ENCODE results near the gene ENKUR.

Gene ENKUR

DNA sequence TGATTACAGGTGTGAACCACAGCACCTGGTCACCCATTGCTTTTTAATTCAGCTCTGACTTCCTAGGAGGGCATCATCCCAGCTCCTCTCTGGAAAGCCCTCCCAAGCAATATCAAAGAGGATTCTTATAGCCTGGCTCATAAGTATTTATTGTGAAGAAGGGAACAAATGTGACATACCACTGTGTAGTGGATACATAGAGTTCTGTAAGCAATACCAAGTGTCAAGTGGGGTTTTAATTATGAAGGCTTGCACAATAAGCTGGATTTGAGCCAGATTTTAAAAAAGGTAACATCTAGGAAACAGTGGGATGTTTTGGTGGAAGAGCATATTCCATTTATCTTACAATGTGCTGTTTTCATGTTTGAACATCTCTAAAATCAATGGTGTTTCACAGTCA is 44.6 kb downstream of the ENKUR start:
- TF ChIP-seq, protein P1, sequence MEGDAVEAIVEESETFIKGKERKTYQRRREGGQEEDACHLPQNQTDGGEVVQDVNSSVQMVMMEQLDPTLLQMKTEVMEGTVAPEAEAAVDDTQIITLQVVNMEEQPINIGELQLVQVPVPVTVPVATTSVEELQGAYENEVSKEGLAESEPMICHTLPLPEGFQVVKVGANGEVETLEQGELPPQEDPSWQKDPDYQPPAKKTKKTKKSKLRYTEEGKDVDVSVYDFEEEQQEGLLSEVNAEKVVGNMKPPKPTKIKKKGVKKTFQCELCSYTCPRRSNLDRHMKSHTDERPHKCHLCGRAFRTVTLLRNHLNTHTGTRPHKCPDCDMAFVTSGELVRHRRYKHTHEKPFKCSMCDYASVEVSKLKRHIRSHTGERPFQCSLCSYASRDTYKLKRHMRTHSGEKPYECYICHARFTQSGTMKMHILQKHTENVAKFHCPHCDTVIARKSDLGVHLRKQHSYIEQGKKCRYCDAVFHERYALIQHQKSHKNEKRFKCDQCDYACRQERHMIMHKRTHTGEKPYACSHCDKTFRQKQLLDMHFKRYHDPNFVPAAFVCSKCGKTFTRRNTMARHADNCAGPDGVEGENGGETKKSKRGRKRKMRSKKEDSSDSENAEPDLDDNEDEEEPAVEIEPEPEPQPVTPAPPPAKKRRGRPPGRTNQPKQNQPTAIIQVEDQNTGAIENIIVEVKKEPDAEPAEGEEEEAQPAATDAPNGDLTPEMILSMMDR (IDR thresholded peaks at IDR 0.05): no peak

DNA sequence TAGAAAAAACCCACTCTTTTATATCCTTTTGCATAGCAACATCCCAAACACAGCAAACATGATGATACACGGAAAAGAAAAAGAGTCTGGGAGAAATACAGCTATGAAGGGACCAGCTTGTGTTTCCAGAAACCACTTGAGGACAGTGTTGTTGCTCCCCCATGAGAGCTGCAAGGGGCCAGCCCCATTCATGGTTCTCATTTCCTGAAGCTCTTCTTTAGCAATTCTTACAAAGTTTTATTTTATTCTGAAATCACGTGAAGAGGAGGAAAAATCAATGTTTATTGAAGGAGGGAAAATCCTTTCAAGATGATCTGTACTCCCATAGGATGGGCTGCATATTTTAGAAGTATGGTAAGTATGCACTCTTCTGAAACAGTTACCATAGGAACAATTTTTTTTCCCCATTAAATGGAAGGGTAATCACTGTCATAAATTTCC is 46.1 kb downstream of the ENKUR start:
- TF ChIP-seq, protein P1 (IDR thresholded peaks at IDR 0.05): no peak

DNA sequence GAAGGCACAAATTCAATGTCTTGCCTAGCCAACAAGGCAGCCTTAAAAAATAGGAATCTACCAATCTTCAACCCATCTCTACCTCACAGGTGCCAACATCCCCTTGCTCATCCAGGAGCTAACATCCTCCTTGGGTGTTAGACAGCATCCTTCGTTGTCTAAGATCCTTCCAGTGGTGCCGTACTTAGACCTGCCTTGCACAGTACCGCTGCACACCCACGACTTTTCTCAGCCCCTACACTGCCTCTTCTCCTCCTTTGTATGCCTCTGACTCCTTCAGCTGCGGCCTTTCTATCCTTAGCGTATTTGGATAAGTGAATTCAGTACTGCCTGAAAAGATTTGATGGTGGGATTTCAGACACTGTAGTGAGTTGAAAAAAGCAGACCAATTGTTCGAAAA is 47.6 kb downstream of the ENKUR start:
- TF ChIP-seq, protein P1 (IDR thresholded peaks at IDR 0.05): no peak

DNA sequence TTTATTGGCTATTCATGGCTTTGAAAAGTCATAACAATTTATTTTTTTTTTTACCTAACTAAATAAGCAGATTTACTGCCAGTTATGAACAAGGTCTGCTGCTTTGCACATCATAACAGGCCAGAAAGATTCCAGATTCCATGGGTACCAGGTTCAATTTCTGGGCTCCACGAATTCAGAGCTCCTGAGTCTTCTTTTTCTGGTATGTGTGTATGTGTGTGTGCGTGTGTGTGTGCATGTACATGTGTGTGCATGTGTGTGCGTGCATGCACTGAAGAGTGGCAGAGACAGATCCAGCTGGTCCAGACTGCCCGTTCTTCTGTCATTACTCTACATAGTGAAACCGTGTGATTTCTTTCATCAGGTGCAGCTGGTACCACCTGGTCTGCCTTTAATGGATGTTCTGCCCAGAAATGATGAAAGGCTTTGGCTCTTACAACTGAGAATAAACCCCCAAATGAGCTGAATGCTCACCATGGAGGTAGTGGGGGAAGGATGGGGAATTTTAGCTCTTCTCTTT is 48.9 kb downstream of the ENKUR start:
- TF ChIP-seq, protein P1 (IDR thresholded peaks at IDR 0.05): no peak

DNA sequence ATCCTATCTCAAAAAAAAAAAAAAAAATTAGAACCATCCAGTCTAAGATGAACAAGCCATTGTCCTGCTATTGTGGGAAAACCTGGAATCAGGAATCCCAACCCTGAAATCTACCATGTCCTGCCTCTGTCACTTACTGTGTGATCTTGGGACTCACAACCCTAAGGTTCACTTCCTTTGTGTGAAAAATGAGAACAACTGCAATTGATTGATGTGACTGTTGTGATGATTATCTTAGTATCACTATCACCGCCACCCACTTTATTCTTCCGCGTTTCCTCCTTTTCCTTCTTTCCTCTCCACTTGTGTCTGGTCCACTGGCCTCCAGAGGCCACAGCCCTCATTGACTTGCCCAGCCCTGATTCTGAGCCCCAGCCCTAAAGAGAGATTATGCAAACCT is 50.9 kb downstream of the ENKUR start:
- TF ChIP-seq, protein P1 (IDR thresholded peaks at IDR 0.05): no peak

DNA sequence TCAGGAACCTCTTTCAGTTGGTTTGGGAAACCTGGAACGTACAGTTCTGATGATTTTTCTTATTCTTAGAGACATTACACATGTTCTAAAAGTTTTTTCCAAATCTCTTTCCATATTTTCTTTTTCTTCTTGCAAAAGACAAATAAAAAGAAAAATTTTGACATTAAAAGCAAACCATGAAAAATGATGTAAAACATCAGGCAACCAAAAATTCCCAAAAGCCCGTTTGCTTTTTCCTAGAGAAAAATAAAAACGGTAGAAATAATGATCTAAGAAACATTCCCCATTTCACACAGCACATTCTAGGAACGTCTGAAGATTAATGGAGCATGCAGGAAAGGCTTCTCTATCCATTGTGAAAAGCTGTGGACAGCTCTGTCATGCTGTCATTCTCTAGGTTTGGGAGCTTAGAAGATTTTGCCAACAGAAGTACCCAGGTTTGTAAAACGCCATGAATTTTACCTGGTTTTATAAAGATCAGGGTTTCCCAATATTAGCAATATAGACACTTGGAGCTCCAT is 52.4 kb downstream of the ENKUR start:
- TF ChIP-seq, protein P1 (IDR thresholded peaks at IDR 0.05): no peak

DNA sequence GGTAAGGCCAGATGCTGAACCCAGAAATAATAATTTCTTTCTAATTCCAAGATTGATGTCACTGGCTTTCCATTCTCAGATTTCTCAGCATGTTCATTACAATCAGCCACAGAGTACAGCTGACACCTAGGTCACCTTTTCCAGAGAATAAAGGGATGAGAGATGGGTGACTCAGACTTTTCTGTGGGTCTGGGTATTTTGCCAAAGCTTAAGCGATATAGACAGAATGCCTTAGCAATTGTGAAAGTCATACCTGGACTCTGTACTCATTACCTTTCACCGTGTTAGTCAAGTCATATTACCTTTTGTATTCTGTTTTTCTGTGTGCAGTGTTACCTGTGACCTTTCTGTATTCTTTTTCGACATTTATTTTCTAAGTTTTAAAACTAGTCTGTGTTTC is 53.0 kb downstream of the ENKUR start:
- TF ChIP-seq, protein P1 (IDR thresholded peaks at IDR 0.05): no peak

DNA sequence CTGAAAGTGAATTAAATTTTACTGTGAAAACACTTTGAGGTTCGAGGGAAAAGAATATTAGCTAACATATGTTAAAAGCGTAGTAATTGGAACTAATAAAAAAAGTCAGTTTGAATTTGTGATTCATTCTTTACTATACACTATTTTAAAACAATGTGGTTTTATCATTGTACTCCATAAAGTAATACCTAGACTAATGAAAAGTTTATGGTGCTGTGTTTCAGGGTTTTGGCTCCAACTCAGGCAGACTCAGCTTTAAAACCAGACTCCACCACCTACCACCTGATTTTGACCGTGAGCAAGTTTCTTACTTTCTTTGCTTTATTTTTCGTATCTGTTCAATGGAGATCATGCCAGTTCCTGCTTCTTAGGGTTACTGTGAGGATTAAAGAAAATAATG is 54.4 kb downstream of the ENKUR start:
- TF ChIP-seq, protein P1 (IDR thresholded peaks at IDR 0.05): no peak
